Fibroblast of pulmonary artery (primary cell): ENCODE results near the gene ITPRID1.

Experiments used
- DNase-seq: peaks from one replicate; pipeline ENCODE4 v3.0.0-alpha.2; 2010; ENCODE audit warnings: low read depth
- H3K4me3 ChIP-seq: replicated peaks from 2 replicates; pipeline ENCODE4 v1.5.1; 2011; ENCODE audit warnings: low read depth, mild to moderate bottlenecking, control low read depth, low read length, moderate library complexity
- TF ChIP-seq, protein P1 (sequence below): IDR thresholded peaks from 2 replicates; pipeline ENCODE4 v1.5.1; 2011; ENCODE audit warnings: mild to moderate bottlenecking, control low read depth, low read length, inconsistent platforms; ENCODE audit errors: missing control alignments

ITPRID1 gene

DNA sequence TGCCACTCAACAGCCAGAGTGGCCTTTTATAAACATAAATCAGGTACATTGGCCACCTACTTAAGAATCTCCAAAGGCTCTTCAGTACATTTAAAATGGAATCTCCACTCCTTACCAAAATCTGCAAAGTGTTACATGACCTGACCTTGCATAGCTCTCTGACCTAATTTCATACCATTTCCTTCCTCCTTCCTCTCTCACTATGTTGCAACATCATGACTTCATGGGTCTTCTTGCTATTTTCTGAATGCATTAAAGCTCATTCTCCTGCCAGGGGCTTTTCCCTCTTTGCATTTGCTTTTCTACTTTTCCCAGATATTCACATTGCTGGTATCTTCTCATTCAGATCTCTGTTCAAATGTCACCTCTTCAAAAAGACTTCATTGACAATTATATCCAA, 151.0 kb downstream of the ITPRID1 start:
- TF ChIP-seq, protein P1, sequence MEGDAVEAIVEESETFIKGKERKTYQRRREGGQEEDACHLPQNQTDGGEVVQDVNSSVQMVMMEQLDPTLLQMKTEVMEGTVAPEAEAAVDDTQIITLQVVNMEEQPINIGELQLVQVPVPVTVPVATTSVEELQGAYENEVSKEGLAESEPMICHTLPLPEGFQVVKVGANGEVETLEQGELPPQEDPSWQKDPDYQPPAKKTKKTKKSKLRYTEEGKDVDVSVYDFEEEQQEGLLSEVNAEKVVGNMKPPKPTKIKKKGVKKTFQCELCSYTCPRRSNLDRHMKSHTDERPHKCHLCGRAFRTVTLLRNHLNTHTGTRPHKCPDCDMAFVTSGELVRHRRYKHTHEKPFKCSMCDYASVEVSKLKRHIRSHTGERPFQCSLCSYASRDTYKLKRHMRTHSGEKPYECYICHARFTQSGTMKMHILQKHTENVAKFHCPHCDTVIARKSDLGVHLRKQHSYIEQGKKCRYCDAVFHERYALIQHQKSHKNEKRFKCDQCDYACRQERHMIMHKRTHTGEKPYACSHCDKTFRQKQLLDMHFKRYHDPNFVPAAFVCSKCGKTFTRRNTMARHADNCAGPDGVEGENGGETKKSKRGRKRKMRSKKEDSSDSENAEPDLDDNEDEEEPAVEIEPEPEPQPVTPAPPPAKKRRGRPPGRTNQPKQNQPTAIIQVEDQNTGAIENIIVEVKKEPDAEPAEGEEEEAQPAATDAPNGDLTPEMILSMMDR: no peak
- no peak overlapping the region for H3K4me3 ChIP-seq
- no peak for DNase-seq

DNA sequence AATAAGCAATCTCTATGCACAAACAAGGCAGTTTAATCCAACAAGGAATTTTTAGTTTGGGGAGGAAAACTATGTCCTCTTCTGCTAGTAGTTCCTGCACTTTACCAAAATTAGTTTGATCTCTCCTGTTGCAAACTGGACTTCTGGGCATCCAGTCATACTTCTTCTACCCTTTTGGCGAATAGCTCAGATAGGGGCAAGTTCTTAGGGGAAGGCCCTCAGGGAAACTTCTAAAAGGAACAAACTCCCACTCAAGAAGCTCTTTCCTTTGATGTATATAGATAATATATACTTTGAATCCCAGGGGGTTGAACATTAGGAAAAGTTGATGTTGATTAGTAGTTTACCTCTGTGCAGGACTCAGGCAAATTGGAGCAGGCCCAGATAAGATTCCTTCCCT, 151.7 kb downstream of the ITPRID1 start:
- TF ChIP-seq, protein P1: no peak
- H3K4me3 ChIP-seq: no peak overlapping the region
- DNase-seq: no peak

DNA sequence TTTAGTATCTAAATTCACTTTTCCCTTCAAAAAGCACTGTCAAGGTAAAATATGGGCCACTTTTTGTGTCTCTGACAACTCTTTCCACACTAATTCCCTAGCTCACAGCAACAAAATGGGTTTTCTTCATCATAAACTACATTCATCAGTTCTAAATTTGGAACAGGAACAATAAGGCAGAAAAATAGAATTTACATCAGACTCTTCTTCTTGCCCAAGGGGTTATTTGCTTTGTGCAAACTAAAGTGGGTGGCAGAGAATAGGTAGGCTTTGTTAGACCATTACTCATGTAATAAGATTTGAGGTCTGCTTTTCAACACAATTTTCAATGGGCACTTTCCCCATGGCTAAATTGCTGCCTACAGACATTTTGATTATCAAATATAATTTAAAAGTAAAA, 155.6 kb downstream of the ITPRID1 start:
- TF ChIP-seq, protein P1: no peak
- DNase-seq: no peak
- no peak overlapping the region for H3K4me3 ChIP-seq

DNA sequence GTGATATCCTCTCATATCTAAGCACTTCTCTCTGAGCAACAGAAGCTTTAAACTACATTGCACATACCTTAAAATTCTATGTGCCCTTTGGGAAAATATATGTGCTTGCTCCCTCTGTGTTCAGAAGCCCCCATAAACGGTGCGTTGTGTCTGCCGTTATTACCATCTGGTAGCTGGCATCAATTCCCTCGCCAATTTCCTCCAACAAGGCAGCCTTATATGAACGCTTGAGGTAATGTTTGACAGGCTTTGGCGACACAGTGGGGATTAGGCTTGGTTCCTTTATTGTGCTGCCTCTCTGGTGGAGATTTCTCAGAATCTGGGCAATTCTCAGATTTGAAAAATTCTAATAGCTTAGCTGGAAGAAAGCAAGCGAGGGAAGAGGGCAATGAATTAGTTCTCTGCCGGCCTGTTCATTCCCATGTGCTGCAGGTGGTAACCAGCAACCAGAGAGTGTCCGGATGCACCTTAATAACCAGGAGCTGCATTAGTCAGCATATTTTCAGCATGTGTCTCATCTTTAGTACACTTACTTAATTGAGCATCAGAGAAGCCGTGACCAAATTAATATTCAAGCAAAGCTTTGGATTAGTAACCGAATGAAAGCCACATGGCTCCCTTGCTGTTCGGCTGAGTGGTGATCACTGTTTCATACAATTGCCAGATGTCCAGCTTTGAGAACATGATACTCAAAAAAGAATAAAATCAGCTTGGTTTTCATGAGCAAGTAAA, 165.8 kb downstream of the ITPRID1 start:
- no peak for DNase-seq
- TF ChIP-seq, protein P1: no peak
- H3K4me3 ChIP-seq: no peak overlapping the region

DNA sequence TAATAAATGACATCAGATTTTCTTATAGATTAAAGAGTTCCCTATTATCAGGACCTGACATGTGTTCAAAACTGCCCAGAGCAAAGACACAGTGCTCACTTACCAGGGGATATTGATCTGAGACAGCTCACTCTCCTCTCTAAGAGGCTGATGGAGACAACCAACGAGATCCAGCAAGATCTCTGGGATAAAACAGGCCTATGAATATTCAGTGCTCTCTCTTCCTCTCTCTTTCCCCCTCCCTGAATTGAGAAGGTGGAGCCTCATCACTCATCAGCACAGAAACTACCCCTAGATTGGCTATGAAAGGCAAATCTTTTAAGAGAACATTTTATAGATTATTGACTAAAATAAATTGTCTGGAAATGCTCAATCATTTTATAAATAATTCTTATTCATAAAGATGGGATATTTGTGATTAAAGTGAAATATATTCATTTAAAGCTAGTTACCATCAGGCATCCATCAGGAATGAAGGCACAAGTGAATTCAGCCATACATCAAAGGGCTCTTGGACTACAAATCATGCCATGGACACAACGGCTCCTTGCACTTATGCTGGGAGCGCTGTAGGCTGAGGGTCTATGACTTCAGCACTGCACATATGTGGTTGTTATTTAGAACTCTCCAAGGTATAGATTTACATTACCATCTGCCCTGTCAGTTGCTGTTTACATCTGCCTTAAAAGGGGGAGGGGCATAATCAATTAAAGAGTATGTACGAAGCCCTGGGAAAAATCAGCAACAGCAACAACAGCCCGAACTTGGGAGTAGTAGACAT, 169.7 kb downstream of the ITPRID1 start:
- no peak for DNase-seq
- TF ChIP-seq, protein P1: no peak
- no peak overlapping the region for H3K4me3 ChIP-seq

DNA sequence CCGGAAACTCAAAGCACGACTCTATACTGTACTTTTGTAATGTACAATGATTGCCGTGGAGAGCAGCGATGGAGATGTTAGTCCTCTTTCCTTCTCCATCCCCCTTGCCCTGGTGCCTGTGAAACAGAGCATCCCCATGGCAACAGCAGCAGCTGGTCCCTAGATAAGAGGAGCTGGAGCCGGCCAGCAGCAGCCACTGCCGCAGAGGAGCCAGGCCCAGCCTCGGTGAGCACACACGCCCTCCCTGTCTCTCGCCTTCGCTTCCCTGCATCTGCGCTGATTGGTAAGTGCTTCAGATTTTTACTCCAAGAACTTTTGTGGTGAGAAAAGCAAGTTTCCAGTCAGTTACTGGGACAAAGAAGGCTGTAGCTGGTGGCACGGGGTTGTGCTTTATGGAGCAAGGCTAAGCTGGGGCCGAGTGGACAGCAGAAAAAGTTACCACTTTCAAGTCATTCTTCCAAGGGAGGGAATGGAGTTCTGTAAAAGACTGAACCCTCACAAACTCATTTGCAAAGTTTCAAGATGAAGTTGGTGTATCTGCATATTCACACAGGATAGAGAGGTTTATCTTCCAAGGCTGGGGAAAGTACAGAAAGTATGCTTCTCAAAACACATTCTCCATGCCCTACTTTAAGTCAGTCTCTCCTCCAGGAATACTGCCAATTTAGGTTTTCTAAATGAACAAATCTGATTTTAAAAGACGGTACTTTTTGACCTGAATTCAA, 173.3 kb downstream of the ITPRID1 start, which contains the start of gene PPP1R17:
PPP1R17 (plus strand) TSS at position 192 of the 725 bp plus-strand sequence. CDS start 5,227 bp downstream, outside the sequence.
- DNase-seq: no peak
- no peak within 1 kb of the TSS for H3K4me3 ChIP-seq
- TF ChIP-seq, protein P1: no peak
